ENCODE results near the gene CCL1.

The CCL1 gene, protein sequence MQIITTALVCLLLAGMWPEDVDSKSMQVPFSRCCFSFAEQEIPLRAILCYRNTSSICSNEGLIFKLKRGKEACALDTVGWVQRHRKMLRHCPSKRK

DNA sequence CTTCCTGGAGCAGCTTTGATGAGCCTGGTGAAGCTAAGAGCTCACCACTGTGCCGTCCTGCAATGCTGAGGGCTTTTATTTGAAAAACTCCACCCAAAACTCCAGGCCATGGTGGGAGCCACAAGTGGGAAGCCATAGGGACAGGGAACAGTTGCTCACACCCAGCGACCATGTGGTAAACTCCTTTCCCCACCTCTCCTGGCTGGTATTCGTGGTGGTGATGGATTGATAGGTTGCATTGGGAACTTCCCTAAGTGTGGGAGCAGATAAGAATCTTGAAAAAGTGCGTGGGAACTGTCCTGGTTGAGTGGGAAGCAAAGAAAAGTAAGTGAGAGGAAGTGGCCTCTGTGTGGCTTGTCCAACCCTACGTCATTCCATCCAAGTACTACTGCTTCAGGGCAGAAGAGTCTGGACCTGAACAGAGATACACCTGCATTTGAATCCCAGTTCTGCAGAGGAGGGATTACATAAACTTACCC lies at the start of gene CCL1:
TSS of gene CCL1 (minus strand) at position 51 of the 479 bp plus-strand sequence. CDS start 72 bp downstream, outside the sequence.
- no peak for DNase-seq (ENCODE audit: low spot score)

- no peak for DNase-seq (ENCODE audit: low spot score)
These were observed 49.5 kb upstream of the CCL1 start for GRCh38 chr17:34412534-34412933.

DNA sequence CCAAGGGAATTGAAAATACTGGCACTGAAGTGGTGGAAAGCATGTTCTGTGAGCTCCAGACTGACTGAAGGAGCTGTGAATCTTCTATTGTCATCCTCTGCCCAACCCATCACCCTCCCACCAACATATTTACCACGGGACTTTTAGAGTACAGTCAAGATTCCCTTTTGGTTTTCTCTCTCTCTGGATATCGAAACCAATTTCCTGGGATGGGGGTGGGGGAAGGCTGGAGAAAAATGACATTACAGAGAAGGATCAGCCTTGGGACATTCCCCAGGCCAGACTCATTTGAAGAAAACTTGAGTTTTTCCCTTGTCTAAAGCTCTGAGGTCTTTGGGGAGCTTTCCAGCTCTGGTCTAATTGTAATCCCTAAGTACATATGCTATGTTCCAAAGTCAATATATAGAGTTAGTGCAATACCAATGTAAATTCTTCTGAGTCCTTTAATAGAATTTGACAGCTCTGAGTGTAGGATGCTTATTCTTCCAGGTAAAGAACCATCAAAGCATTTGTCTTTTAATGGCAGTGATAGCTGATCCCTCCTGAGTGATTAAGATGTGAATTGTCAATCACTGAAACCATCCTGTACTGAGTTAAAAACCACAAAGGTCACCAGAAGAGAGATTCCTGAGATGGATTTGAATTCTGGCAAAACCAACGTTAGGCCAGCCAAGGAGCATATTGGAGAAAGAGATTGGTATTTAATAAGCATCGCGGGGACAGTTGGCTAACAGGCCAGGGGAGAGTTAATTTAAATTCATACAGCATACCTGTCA lies 48.8 kb upstream of the CCL1 start:
- no peak for DNase-seq (ENCODE audit: low spot score)

DNA sequence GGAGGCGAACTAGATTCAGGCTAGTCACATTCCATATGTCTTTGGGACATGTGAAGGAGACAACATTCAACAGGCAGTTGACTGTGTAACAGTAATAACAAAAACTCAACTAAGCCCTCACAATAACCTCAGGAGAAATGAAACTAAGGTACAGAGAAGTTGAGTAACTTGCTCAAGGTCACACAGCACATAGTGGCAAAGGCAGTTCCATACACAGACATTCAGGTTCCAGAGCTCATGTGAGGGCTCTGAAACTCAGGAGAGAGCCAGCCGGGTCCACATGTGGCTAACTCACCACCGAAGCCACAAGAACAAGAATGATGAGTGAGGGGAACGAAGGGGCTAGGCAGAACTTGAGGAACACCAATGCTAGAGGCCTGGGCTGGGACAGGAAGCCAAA lies 46.3 kb upstream of the CCL1 start:
- no peak for DNase-seq (ENCODE audit: low spot score)

- DNase-seq (ENCODE audit: low spot score): no peak
These were observed 45.4 kb upstream of the CCL1 start for GRCh38 chr17:34408439-34408838.

GRCh38 chr17:34406226-34406625 lies 43.2 kb upstream of the CCL1 start:
- no peak for DNase-seq (ENCODE audit: low spot score)

DNA sequence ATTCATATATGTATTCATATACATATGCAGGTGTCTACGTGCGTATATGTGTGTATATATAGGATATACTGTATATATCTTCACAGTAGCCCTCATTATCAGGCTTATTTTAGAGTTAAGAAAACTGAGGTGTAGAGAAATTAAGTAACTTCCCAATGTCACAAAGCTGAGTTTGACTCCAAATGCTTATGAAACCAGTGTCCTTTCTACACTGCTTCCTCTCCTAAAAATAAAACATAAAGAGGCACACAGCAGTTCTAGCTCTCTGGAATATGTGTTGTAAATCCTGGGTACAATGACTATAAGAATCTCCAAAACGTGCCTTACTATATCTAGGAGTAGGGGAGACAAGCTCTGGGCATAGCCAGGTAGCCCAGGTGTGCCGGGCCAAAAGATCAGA lies 40.0 kb upstream of the CCL1 start:
- DNase-seq (ENCODE audit: low spot score): no peak

DNA sequence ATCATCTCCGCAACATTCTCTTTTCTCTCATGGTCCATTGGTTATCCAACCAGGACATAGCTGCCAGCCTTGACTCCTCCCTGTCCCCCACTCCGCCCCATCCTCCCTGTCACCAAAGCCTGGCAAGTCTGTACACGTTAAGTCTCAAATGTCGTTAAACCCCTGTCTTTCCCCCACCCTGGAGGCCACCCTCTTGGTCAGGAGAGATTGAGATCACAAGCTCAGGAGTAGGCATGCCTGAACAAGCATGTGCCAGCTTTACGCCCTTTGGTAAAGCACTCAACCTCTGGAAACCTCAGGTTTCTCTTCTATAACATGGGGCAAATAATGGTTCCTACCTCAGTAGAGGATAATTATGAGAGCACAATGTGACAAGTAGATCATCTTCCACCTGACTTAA lies 38.1 kb upstream of the CCL1 start:
- DNase-seq (ENCODE audit: low spot score): no peak

DNA sequence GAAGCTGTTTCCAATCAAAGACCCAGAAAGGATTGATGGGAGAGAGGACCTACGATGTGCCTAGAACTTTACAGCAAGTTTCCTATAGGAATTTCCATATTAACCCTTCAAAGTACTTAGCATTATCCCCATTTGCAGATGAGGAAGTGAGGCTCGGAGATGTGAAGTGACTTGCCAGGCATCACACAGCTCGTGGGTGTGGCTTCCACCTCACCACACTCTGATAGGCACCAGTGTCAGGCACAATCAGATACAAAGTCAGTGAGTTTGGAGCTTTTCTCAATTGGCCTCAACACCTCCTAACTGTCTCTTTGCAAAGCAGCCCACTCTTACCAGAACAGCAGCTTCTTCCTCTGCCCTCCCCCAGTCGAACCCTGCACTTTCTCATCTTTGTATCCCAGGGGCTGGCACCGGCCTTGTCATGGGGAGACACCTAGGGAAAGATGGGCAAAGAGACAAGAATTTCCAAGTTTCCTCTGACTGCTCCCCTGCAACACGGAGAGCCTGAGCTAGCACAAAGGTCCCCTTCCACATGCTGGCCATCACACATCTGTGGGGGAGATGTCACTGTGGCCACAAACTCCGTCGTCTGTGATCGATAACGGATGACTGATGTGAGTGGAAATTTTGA lies 37.4 kb upstream of the CCL1 start:
- no peak for DNase-seq (ENCODE audit: low spot score)

DNA sequence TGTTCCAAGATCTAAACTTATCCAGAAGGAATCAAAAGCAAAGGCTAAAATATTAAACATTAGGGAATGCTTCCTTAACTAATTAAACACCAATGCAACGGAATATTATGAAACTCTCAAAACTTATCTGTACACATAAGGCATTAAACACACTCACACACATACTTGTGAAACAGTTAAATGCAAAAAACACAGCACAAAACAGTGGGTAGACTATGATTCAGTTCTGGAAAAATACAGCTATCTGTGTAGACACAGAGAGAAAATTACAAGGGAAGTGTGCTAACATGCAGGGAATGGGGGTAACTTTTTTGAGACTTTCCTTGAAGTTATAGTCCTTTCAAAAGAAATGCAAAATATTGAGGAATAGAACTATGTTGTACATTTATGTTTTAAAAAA lies 36.7 kb upstream of the CCL1 start:
- no peak for DNase-seq (ENCODE audit: low spot score)

GRCh38 chr17:34398990-34399389 lies 36.0 kb upstream of the CCL1 start:
- DNase-seq (ENCODE audit: low spot score): no peak

DNA sequence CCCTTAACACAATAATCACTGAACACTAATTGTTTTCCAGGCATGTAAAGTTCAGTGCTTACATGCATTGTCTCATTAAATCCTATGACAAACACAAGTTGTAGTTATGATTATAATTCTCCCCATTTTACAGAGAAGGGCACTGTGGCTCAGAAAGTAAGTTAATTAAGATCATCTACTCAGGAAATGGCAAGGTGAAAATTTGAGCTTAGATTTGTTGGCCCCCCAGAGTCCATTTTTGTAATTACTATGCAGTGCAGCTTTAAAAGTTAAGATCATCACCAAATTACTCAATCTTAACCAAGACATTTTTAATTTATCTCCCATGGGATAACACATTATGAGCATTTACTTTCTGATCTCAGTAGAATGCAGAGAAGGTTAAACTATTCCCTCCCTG lies 34.2 kb upstream of the CCL1 start:
- no peak for DNase-seq (ENCODE audit: low spot score)

DNA sequence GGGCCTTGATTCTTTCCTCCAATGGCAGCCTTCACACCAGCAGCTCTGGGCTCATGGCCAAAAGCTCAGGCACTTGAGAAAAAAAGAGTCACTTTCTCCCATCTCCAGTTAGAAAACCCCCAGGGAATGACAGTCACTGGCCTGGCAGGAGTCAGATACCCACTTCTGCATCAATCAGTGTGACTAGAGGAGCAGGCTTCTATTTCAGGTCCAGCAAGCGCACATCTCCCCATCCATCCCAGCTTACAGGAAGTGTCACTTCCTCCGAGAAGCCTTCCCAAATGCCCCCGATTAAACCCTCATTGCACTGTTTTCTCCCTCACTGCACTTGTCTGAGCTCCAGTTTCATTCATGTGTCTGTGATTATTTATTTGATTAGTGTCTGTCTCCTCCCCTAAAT lies 30.4 kb upstream of the CCL1 start:
- no peak for DNase-seq (ENCODE audit: low spot score)

GRCh38 chr17:34391241-34391640 lies 28.2 kb upstream of the CCL1 start:
- DNase-seq (ENCODE audit: low spot score): no peak

- DNase-seq (ENCODE audit: low spot score): no peak
These were observed 27.6 kb upstream of the CCL1 start for GRCh38 chr17:34390649-34391048.

GRCh38 chr17:34389126-34389750 lies 26.2 kb upstream of the CCL1 start:
- no peak for DNase-seq (ENCODE audit: low spot score)

DNA sequence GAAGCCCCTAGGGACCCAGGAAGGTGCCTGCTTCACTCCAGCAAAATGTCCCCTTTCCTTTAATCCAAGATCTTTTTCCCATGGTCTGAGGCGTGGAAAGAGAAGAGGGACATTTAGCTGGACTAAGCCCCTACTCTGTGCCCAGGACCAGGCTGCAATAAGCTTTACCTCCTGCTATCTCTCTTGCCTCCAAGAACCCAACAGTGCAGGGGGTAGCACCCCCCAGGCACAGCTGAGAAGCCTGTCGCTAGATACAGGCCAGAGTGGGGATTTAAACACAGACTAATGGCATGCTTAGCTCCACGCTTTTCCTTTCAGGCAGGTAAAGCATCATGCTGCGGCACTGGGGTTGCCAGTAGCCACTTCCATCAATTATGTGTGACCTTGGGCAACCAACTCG lies 24.5 kb upstream of the CCL1 start:
- DNase-seq (ENCODE audit: low spot score): no peak

GRCh38 chr17:34386697-34387550 lies 23.9 kb upstream of the CCL1 start:
- no peak for DNase-seq (ENCODE audit: low spot score)

- no peak for DNase-seq (ENCODE audit: low spot score)
These were observed 23.3 kb upstream of the CCL1 start for GRCh38 chr17:34386343-34386696.

- no peak for DNase-seq (ENCODE audit: low spot score)
These were observed 22.0 kb upstream of the CCL1 start for GRCh38 chr17:34384822-34385605.

- no peak for DNase-seq (ENCODE audit: low spot score)
These were observed 21.2 kb upstream of the CCL1 start for GRCh38 chr17:34384271-34384670.
